ENCODE results near the gene SPARCL1.
A peak's percentile ranks its signal among the peaks of the same experiment; 100 is the strongest.

SPARCL1 gene

DNA sequence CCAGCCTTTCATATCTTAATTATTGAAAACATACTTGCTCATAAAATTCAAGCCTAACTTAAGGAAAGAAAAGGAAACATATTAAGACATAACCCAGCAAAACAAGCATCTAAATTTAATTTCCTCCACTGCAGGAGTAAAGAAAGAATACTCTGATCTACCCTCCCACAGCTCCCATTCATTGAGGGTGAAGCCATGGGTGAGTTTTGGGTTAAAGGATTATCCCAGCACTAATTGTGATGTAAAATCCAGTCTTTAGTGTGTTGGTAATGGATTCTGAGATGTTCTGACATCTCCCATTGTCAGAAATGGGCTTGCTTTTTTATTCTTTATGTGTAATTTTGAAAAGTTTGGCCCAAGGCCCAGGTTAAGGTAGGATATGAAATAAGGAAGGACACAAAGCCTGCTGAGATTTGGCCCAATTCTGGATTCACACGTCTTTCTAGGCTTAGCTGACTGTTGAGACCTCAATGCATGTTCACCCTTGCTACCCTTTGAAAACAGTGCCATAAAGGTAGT is 50.4 kb downstream of the SPARCL1 start:
- Histone ChIP-seq H3F3A (ENCODE audit: insufficient read depth, low read length) (no peaks in the 10 kb centered on the region), H3K27ac (ENCODE audit: low read length) (no peak overlapping the region), H3K79me2 (ENCODE audit: low read length) (no peaks in the 10 kb centered on the region), H2AFZ (ENCODE audit: low read length) (no peak overlapping the region), H3K9ac (ENCODE audit: low read length) (no peak overlapping the region), H3K9me2 (replicated peaks; ENCODE audit: insufficient read depth, low read length) (no peaks in the 10 kb centered on the region), H3K4me1 (ENCODE audit: low read length) (no peaks in the 10 kb centered on the region), H3K9me3 (replicated peaks; ENCODE audit: insufficient read depth, low read length) (no peaks in the 10 kb centered on the region), H3K27me3 (replicated peaks; ENCODE audit: insufficient read depth, low read length) (no peaks in the 10 kb centered on the region), H3K36me3 (replicated peaks; ENCODE audit: insufficient read depth, low read length) (no peaks in the 10 kb centered on the region), H4K20me1 (ENCODE audit: insufficient read depth, low read length) (no peaks in the 10 kb centered on the region), H3K4me3 (ENCODE audit: low read length) (no peak overlapping the region), H3K4me2 (ENCODE audit: low read depth, low read length) (no peak overlapping the region)
- DNase-seq = no peak
- TF ChIP-seq EZH2phosphoT487 (IDR thresholded peaks at IDR 0.05; ENCODE audit: low read length) (no peak), EZH2 (optimal IDR thresholded peaks at IDR 0.05; ENCODE audit: low read depth, low read length) (no peak)

DNA sequence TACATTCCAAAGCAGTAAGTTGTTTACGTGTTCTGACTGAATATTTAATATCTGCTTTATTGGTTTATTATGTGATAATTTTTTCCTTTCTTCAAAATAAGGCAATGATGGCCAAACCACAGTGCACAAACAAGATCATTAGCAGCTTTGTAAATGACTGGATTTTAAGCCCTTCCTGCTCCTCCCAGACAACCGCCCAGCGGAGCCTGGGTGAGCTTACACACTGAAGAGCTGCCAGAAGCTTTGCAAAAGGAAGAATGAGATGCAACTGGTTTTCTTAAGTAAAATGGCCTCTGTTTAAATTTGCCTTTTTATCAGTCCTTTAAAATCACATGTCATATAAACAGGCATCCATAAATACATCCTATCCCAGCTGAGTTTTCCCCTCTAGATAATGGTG is 52.2 kb downstream of the SPARCL1 start:
- no peaks in the 10 kb centered on the region for H3K36me3 ChIP-seq (replicated peaks; ENCODE audit: insufficient read depth, low read length)
- no peaks in the 10 kb centered on the region for H4K20me1 ChIP-seq (ENCODE audit: insufficient read depth, low read length)
- H3K4me3 ChIP-seq (ENCODE audit: low read length) = no peak overlapping the region
- no peaks in the 10 kb centered on the region for H3K9me3 ChIP-seq (replicated peaks; ENCODE audit: insufficient read depth, low read length)
- H3F3A ChIP-seq (ENCODE audit: insufficient read depth, low read length) = no peaks in the 10 kb centered on the region
- H3K79me2 ChIP-seq (ENCODE audit: low read length) = no peaks in the 10 kb centered on the region
- TF ChIP-seq EZH2phosphoT487 (IDR thresholded peaks at IDR 0.05; ENCODE audit: low read length) (no peak), EZH2 (optimal IDR thresholded peaks at IDR 0.05; ENCODE audit: low read depth, low read length) (no peak)
- TF ChIP-seq, protein P1, sequence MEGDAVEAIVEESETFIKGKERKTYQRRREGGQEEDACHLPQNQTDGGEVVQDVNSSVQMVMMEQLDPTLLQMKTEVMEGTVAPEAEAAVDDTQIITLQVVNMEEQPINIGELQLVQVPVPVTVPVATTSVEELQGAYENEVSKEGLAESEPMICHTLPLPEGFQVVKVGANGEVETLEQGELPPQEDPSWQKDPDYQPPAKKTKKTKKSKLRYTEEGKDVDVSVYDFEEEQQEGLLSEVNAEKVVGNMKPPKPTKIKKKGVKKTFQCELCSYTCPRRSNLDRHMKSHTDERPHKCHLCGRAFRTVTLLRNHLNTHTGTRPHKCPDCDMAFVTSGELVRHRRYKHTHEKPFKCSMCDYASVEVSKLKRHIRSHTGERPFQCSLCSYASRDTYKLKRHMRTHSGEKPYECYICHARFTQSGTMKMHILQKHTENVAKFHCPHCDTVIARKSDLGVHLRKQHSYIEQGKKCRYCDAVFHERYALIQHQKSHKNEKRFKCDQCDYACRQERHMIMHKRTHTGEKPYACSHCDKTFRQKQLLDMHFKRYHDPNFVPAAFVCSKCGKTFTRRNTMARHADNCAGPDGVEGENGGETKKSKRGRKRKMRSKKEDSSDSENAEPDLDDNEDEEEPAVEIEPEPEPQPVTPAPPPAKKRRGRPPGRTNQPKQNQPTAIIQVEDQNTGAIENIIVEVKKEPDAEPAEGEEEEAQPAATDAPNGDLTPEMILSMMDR (IDR thresholded peaks at IDR 0.05; ENCODE audit: low read length) = no peak
- H2AFZ ChIP-seq (ENCODE audit: low read length) = no peak overlapping the region
- H3K27ac ChIP-seq (ENCODE audit: low read length) = no peak overlapping the region
- H3K4me1 ChIP-seq (ENCODE audit: low read length) = no peaks in the 10 kb centered on the region
- no peaks in the 10 kb centered on the region for H3K27me3 ChIP-seq (replicated peaks; ENCODE audit: insufficient read depth, low read length)
- no peak overlapping the region for H3K4me2 ChIP-seq (ENCODE audit: low read depth, low read length)
- DNase-seq = no peak
- H3K9me2 ChIP-seq (replicated peaks; ENCODE audit: insufficient read depth, low read length) = no peaks in the 10 kb centered on the region
- no peak overlapping the region for H3K9ac ChIP-seq (ENCODE audit: low read length)

DNA sequence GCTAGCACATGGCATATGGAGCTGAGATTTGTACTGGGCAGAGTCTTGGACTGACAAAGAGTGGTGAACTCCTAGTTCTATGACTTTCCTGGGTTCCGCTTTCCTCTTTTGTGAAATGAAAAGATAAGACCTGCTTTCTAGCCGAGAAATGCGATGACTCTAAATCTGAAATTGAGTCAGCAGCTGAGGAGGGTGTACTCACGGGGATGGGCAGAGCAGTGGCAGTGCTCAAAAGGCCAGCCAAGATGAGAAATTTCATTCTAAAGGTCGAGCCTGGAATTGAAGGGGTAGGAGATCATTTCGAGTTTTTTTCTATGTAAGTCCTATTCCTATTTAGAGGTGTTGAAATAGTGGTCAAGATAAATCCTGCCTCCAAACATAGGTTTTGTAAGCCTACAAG is 59.8 kb downstream of the SPARCL1 start:
- H2AFZ ChIP-seq (ENCODE audit: low read length) = no peak overlapping the region
- H3K4me3 ChIP-seq (ENCODE audit: low read length) = no peak overlapping the region
- H3K9ac ChIP-seq (ENCODE audit: low read length) = no peak overlapping the region
- no peaks in the 10 kb centered on the region for H3K27me3 ChIP-seq (replicated peaks; ENCODE audit: insufficient read depth, low read length)
- H3K27ac ChIP-seq (ENCODE audit: low read length) = no peak overlapping the region
- no peaks in the 10 kb centered on the region for H4K20me1 ChIP-seq (ENCODE audit: insufficient read depth, low read length)
- no peaks in the 10 kb centered on the region for H3K9me3 ChIP-seq (replicated peaks; ENCODE audit: insufficient read depth, low read length)
- H3K4me1 ChIP-seq (ENCODE audit: low read length) = no peaks in the 10 kb centered on the region
- DNase-seq = no peak
- no peaks in the 10 kb centered on the region for H3K9me2 ChIP-seq (replicated peaks; ENCODE audit: insufficient read depth, low read length)
- H3F3A ChIP-seq (ENCODE audit: insufficient read depth, low read length) = no peaks in the 10 kb centered on the region
- no peaks in the 10 kb centered on the region for H3K36me3 ChIP-seq (replicated peaks; ENCODE audit: insufficient read depth, low read length)
- H3K4me2 ChIP-seq (ENCODE audit: low read depth, low read length) = no peak overlapping the region
- no peak for TF ChIP-seq EZH2 (optimal IDR thresholded peaks at IDR 0.05; ENCODE audit: low read depth, low read length)
- no peaks in the 10 kb centered on the region for H3K79me2 ChIP-seq (ENCODE audit: low read length)

DNA sequence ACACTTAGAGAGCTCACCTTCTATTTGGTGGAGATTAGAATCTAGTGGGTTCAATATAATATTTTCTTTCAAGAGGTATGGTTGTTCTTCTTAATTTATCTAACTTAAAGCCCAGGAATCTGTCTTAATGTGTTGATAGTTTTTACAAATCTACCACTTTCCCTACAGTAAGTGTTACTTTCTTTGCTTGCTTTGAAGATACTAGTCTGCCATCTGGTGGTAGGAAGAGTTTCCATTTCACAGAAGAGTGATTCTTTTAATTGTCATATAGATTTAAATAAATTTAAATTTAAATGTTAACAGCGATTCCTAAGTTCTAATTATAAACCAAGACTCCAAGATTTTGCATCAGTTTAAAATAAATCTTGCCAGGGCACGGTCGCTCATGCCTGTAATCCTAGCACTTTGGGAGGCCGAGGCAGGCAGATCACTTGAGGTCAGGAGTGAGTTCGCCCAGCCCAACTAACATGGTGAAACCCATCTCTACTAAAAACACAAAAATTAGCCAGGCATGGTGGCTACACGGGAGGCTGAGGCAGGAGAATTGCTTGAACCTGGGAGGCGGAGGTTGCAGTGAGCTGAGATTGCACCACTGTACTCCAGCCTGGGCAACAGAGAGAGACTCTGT is 63.3 kb downstream of the SPARCL1 start:
- H3K4me3 ChIP-seq (ENCODE audit: low read length) = no peak overlapping the region
- H3K9me3 ChIP-seq (replicated peaks; ENCODE audit: insufficient read depth, low read length) = no peaks in the 10 kb centered on the region
- peak; percentile 48 for DNase-seq
- H3K4me2 ChIP-seq (ENCODE audit: low read depth, low read length) = no peak overlapping the region
- H3K27me3 ChIP-seq (replicated peaks; ENCODE audit: insufficient read depth, low read length) = no peaks in the 10 kb centered on the region
- H3F3A ChIP-seq (ENCODE audit: insufficient read depth, low read length) = no peaks in the 10 kb centered on the region
- TF ChIP-seq, protein P1 (IDR thresholded peaks at IDR 0.05; ENCODE audit: low read length) = peak; percentile 52
- no peak for TF ChIP-seq EZH2phosphoT487 (IDR thresholded peaks at IDR 0.05; ENCODE audit: low read length)
- TF ChIP-seq EZH2 (optimal IDR thresholded peaks at IDR 0.05; ENCODE audit: low read depth, low read length) = no peak
- no peaks in the 10 kb centered on the region for H4K20me1 ChIP-seq (ENCODE audit: insufficient read depth, low read length)
- no peaks in the 10 kb centered on the region for H3K4me1 ChIP-seq (ENCODE audit: low read length)
- no peak overlapping the region for H3K9ac ChIP-seq (ENCODE audit: low read length)
- H2AFZ ChIP-seq (ENCODE audit: low read length) = no peak overlapping the region
- H3K36me3 ChIP-seq (replicated peaks; ENCODE audit: insufficient read depth, low read length) = no peaks in the 10 kb centered on the region
- no peak overlapping the region for H3K27ac ChIP-seq (ENCODE audit: low read length)
- no peaks in the 10 kb centered on the region for H3K79me2 ChIP-seq (ENCODE audit: low read length)
- no peaks in the 10 kb centered on the region for H3K9me2 ChIP-seq (replicated peaks; ENCODE audit: insufficient read depth, low read length)

All from MM.1S (cell line).